ENCODE results near the gene JMJD1C. TPM values are rescaled to one million over a fixed set of nuclear protein-coding genes. Genes with fewer than 3 reads are reported as not detected.
"Not testable (repeated sequence)": the region's sequence is repeated elsewhere in the genome, so short reads cannot be mapped to it uniquely, and the experiment has no call there.

JMJD1C gene
- total RNA-seq, 1 donor from 2014 or later, result 34.6 TPM

- H3K9me3 ChIP-seq (replicated peaks), result no peaks in the 10 kb centered on the region
- H3K27ac ChIP-seq (replicated peaks), result no peak overlapping the region
- no peaks in the 10 kb centered on the region for H3K36me3 ChIP-seq
- H3K4me1 ChIP-seq, result peaks cover 34% of the 10 kb centered on the region
- no peak for TF ChIP-seq CTCF (IDR thresholded peaks at IDR 0.05; ENCODE audit: borderline replicate concordance)
- H3K4me3 ChIP-seq, result no peak overlapping the region
- DNase-seq, result no peak
- intact Hi-C loops (cut with micrococcal nuclease), result no loop called here
- no peaks in the 10 kb centered on the region for H3K27me3 ChIP-seq (ENCODE audit: low read depth)
These were observed 30.8 kb upstream of the JMJD1C start for GRCh38 chr10:63496561-63496960.

GRCh38 chr10:63494951-63495350, 29.2 kb upstream of the JMJD1C start:
- Histone ChIP-seq H3K36me3 (no peaks in the 10 kb centered on the region), H3K4me1 (peaks cover 39% of the 10 kb centered on the region), H3K27ac (replicated peaks) (no peak overlapping the region), H3K4me3 (no peak overlapping the region), H3K9me3 (replicated peaks) (no peaks in the 10 kb centered on the region), H3K27me3 (ENCODE audit: low read depth) (no peaks in the 10 kb centered on the region)
- no peak for DNase-seq
- TF ChIP-seq CTCF (IDR thresholded peaks at IDR 0.05; ENCODE audit: borderline replicate concordance), result no peak
- intact Hi-C loops (cut with micrococcal nuclease), result no loop called here

DNA sequence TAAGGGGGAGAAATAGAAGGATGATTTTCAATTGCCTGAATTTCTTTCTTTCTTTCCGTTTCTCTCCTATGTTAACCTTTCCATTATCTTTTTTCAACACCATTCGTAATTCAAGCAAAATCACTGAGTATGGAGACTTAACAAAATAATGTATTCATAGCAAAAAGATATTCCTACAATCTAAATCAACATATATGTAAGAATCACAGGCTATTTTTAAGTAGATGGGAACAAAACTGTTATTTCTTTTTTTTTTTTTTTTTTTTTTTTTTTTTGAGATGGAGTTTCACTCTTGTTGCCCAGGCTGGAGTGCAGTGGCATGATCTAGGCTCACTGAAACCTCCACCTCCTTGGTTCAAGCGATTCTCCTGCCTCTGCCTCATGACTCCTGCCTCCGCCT, 27.2 kb upstream of the JMJD1C start:
- TF ChIP-seq CTCF (IDR thresholded peaks at IDR 0.05; ENCODE audit: borderline replicate concordance), result no peak
- Histone ChIP-seq H3K27me3 (ENCODE audit: low read depth) (no peaks in the 10 kb centered on the region), H3K36me3 (no peaks in the 10 kb centered on the region), H3K4me1 (peaks cover 39% of the 10 kb centered on the region), H3K9me3 (replicated peaks) (no peaks in the 10 kb centered on the region), H3K4me3 (no peak overlapping the region), H3K27ac (replicated peaks) (peak overlapping the region; percentile 72)
- intact Hi-C loops (cut with micrococcal nuclease), result no loop called here
- DNase-seq, result no peak

DNA sequence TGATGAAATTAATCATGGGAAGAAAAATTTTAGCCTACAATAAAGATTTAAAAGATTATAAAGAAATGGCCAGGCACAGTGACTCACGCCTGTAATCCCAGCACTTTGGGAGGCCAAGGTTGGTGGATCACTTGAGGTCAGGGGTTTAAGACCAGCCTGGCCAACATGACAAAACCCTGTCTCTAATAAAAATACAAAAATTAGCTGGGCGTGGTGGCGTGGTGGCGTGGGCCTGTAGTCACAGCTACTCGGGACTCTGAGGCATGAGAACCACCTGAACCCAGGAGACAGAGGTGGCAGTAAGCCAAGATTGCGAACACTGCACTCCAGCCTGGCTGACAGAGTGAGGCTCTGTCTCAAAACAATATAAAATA, 26.5 kb upstream of the JMJD1C start:
- Histone ChIP-seq H3K4me3 (peak overlapping the region; percentile 29), H3K27ac (replicated peaks) (peak overlapping the region; percentile 72), H3K4me1 (peaks cover 42% of the 10 kb centered on the region)
- DNase-seq; H3K9me3 ChIP-seq (replicated peaks); H3K27me3 ChIP-seq (ENCODE audit: low read depth); intact Hi-C loops (cut with micrococcal nuclease); H3K36me3 ChIP-seq: not testable (repeated sequence)

DNA sequence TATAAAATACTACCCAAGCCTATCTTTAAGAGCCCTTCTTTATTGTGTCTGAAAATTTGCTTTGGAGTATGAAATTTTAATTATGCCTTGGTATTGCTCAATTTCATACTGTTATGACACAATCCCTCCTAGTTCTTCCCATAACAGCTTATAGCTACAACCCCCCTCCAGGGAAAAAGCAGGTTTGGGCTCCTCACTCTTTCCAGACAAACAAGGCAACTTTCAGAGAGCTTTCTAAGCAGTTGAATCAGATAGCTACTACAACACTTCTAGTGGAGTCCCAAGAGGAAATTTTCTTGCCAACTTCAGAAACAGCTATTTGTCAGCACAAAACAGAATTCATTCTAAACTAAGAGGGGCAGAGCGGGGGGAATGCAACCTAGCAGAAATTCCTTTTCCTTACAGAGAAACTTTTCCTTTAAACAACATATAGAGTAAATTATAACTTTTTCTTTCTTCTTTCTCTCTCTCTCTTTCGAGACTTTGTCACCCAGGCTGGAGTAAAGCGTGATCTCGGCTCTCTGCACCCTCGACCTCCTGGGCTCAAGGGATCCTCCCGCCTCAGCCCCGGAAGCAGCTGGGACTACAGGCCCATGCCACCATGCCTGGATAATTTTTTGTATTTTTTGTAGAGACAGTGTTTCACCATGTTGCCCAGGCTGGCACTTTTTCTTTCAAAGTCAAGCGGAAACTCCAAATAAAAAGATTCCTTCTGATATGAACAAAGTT, 26.0 kb upstream of the JMJD1C start:
- DNase-seq, result no peak
- Histone ChIP-seq H3K27me3 (ENCODE audit: low read depth) (no peaks in the 10 kb centered on the region), H3K27ac (replicated peaks) (peak overlapping the region; percentile 72), H3K36me3 (no peaks in the 10 kb centered on the region), H3K4me1 (peaks cover 47% of the 10 kb centered on the region), H3K4me3 (peak overlapping the region; percentile 29), H3K9me3 (replicated peaks) (no peaks in the 10 kb centered on the region)
- intact Hi-C loops (cut with micrococcal nuclease), result no loop called here
- TF ChIP-seq CTCF (IDR thresholded peaks at IDR 0.05; ENCODE audit: borderline replicate concordance), result no peak

DNA sequence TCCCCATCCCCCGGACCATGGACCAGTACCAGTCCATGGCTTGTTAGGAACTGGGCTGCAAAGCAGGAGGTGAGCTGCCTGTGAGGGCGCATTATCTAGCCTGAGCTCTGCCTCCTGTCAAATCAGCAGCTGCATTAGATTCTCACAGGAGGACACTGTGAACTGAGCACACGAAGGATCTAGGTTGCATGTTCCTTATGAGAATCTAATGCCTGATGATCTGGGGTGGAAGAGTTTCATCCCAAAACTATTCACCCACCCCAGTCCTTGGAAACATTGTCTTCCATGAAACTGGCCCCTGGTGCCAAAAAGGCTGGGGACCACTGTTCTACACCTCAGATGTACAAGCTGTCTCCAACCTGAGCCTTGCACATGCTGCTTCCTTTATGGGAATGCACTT, 24.1 kb upstream of the JMJD1C start:
- no peak for DNase-seq
- peaks cover 66% of the 10 kb centered on the region for H3K4me1 ChIP-seq
- intact Hi-C loops (cut with micrococcal nuclease), result no loop called here

More for the DNA sequence above, 24.1 kb upstream of the JMJD1C start:
- Histone ChIP-seq H3K27me3 (ENCODE audit: low read depth) (no peaks in the 10 kb centered on the region), H3K27ac (replicated peaks) (no peak overlapping the region), H3K36me3 (no peaks in the 10 kb centered on the region), H3K4me3 (no peak overlapping the region), H3K9me3 (replicated peaks) (no peaks in the 10 kb centered on the region)
- TF ChIP-seq CTCF (IDR thresholded peaks at IDR 0.05; ENCODE audit: borderline replicate concordance), result no peak
